IMR-90 (cell line): ENCODE data around the gene HOXD8. TPM values are rescaled to one million over a fixed set of nuclear protein-coding genes. Genes with fewer than 3 reads are reported as not detected.
A peak's percentile ranks its signal among the peaks of the same experiment; 100 is the strongest.

ENCODE experiments used
- ATAC-seq: fragments of 200-7000 bp; cut with Tn5 transposase; 2 replicates; pipeline ENCODE4 v1.9.1; 2020; ENCODE audit warnings: low read depth, mild to moderate bottlenecking, moderate library complexity
- BruUV-seq: library from RNA; stranded (reverse); fragments of 400-500 nt; replicated peaks from 2 replicates; lab custom pipeline; 2021; lab: Mats Ljungman, UMichigan
- CTCF ChIA-PET: fragments of 300-600 bp; formaldehyde crosslinking; extraction: SDS; loops from one replicate; lab custom pipeline; 2021; ENCODE audit warnings: antibody characterized with exemption; lab: Yijun Ruan, JAX
- POLR2A ChIA-PET: fragments of 300-600 bp; sonication (Branson Sonifier 250); formaldehyde crosslinking; loops from one replicate; lab custom pipeline; 2022; ENCODE audit warnings: antibody characterized with exemption; ENCODE audit not compliant: unreplicated experiment; lab: Charles Lee
- DNase-seq: peaks from one replicate; pipeline ENCODE4 v3.0.0; 2013
- H2AFZ ChIP-seq: replicated peaks from 2 replicates; pipeline ENCODE3; 2013; ENCODE audit warnings: low read length, mild to moderate bottlenecking; ENCODE audit not compliant: poor library complexity
- H2AK5ac ChIP-seq: 2 replicates; pipeline ENCODE4 v1.6.1; 2013; ENCODE audit warnings: low read depth, low read length, inconsistent platforms
- H2AK9ac ChIP-seq: replicated peaks from 2 replicates; pipeline ENCODE3; 2013; ENCODE audit warnings: mild to moderate bottlenecking, low read depth, low read length, moderate library complexity; ENCODE audit not compliant: poor library complexity
- H2BK120ac ChIP-seq: 2 replicates; pipeline ENCODE4 v1.6.1; 2013; ENCODE audit warnings: low read depth, low read length, inconsistent platforms
- H2BK15ac ChIP-seq: 3 replicates; pipeline ENCODE4 v1.6.1; 2013; ENCODE audit warnings: low read depth, low read length, inconsistent platforms
- H2BK20ac ChIP-seq: 2 replicates; pipeline ENCODE4 v1.6.1; 2013; ENCODE audit warnings: low read depth, mild to moderate bottlenecking, inconsistent platforms, low read length, moderate library complexity
- H2BK5ac ChIP-seq: 2 replicates; pipeline ENCODE4 v1.6.1; 2013; ENCODE audit warnings: mild to moderate bottlenecking, low read depth, low read length, inconsistent platforms; ENCODE audit not compliant: poor library complexity, severe bottlenecking
- H3K14ac ChIP-seq: replicated peaks from 2 replicates; pipeline ENCODE4 v1.6.1; 2013; ENCODE audit warnings: low read depth, low read length, inconsistent platforms
- H3K18ac ChIP-seq: 2 replicates; pipeline ENCODE4 v1.6.1; 2013; ENCODE audit warnings: low read depth, low read length, control low read depth
- H3K23ac ChIP-seq: 2 replicates; pipeline ENCODE4 v1.6.1; 2013; ENCODE audit warnings: low read depth, low read length, inconsistent platforms
- H3K27ac ChIP-seq: 2 replicates; pipeline ENCODE4 v1.5.1; 2013; ENCODE audit warnings: mild to moderate bottlenecking, control low read depth, low read length; ENCODE audit not compliant: insufficient read depth
- H3K27me3 ChIP-seq: 2 replicates; pipeline ENCODE4 v1.6.1; 2013; ENCODE audit warnings: low read length; ENCODE audit not compliant: control insufficient read depth, insufficient read depth
- H3K36me3 ChIP-seq: 2 replicates; pipeline ENCODE4 v1.6.1; 2013; ENCODE audit warnings: low read length, mixed read lengths; ENCODE audit not compliant: control insufficient read depth, insufficient read depth
- H3K4ac ChIP-seq: 2 replicates; pipeline ENCODE4 v1.6.1; 2013; ENCODE audit warnings: low read depth, low read length, inconsistent platforms
- H3K4me1 ChIP-seq: 2 replicates; pipeline ENCODE4 v1.6.1; 2013; ENCODE audit warnings: low read length, mixed read lengths; ENCODE audit not compliant: control insufficient read depth, insufficient read depth
- H3K4me2 ChIP-seq: 2 replicates; pipeline ENCODE4 v1.6.1; 2013; ENCODE audit warnings: low read depth, mild to moderate bottlenecking, control low read depth, low read length, moderate library complexity
- H3K4me3 ChIP-seq: 2 replicates; pipeline ENCODE4 v1.5.1; 2013; ENCODE audit warnings: low read depth, mild to moderate bottlenecking, control low read depth, low read length, moderate library complexity; ENCODE audit not compliant: insufficient read depth
- H3K56ac ChIP-seq: 2 replicates; pipeline ENCODE4 v1.6.1; 2013; ENCODE audit warnings: low read length, inconsistent platforms; ENCODE audit not compliant: insufficient read depth; ENCODE audit errors: extremely low read depth
- H3K79me1 ChIP-seq, 2 experiments: 2 replicates each; pipeline ENCODE4 v1.6.1; 2013; ENCODE audit warnings: low read length in 2 of 2, inconsistent platforms in 1 of 2, low read depth in 1 of 2
- H3K9ac ChIP-seq: 2 replicates; pipeline ENCODE4 v1.6.1; 2013; ENCODE audit warnings: low read depth, low read length, control low read depth
- H3K9me1 ChIP-seq: 2 replicates; pipeline ENCODE4 v1.6.1; 2013; ENCODE audit warnings: low read length, inconsistent platforms; ENCODE audit not compliant: insufficient read depth
- H3K9me3 ChIP-seq: 2 replicates; pipeline ENCODE4 v1.6.1; 2013; ENCODE audit warnings: low read length; ENCODE audit not compliant: control insufficient read depth, insufficient read depth
- H4K20me1 ChIP-seq: 2 replicates; pipeline ENCODE4 v1.6.1; 2013; ENCODE audit warnings: low read length, inconsistent platforms; ENCODE audit not compliant: insufficient read depth
- H4K5ac ChIP-seq: 2 replicates; pipeline ENCODE4 v1.6.1; 2013; ENCODE audit warnings: mild to moderate bottlenecking, low read depth, low read length, control low read depth
- H4K8ac ChIP-seq, 2 experiments: 2 replicates each; pipeline ENCODE4 v1.6.1; 2013; ENCODE audit warnings: low read depth in 2 of 2, low read length in 2 of 2, control low read depth in 1 of 2, inconsistent platforms in 1 of 2
- H4K91ac ChIP-seq: 2 replicates; pipeline ENCODE4 v1.6.1; 2013; ENCODE audit warnings: low read depth, low read length, inconsistent platforms; ENCODE audit not compliant: insufficient read depth
- CHD1 ChIP-seq: IDR thresholded peaks from 2 replicates; pipeline ENCODE4 v1.6.1; 2012; ENCODE audit warnings: low read depth, low read length, improper control_type of control experiment
- CTCF ChIP-seq: conservative IDR thresholded peaks from 2 replicates; pipeline ENCODE4 v1.5.1; 2012; ENCODE audit warnings: mild to moderate bottlenecking, low read depth, low read length, improper control_type of control experiment
- RCOR1 ChIP-seq: IDR thresholded peaks from 2 replicates; pipeline ENCODE4 v1.6.1; 2012; ENCODE audit warnings: mild to moderate bottlenecking, low read length, improper control_type of control experiment; ENCODE audit not compliant: insufficient replicate concordance
- WGBS, 2 experiments: methylation state at CpG; one replicate each; pipeline versions ENCODE4 v1.1.5 to v1.1.7; 2013; ENCODE audit warnings: missing lambda C conversion rate in 2 of 2; ENCODE audit not compliant: insufficient read length in 1 of 2; ENCODE audit errors: extremely low coverage in 2 of 2; 5-methylcytosine and 5-hydroxymethylcytosine counted together
- dilution Hi-C: fragments of 300-500 bp; cut with HindIII; formaldehyde crosslinking; loops from one replicate; pipeline ENCODE4 v1.14.3; 2018; ENCODE audit warnings: low sequenced_read_pairs; ENCODE audit not compliant: unreplicated experiment
- in situ Hi-C: fragments of 300-500 bp; cut with MboI; formaldehyde crosslinking; loops from 3 replicates; pipeline ENCODE4 v1.14.3; 2019; ENCODE audit warnings: low sequenced_read_pairs, inconsistent platforms, mixed read lengths
- intact Hi-C: fragments of 100-400 bp; cut with micrococcal nuclease; formaldehyde crosslinking; loops from 2 replicates; pipeline ENCODE4 v1.10.0; 2022
- polyA plus RNA-seq, 3 experiments: library from polyadenylated mRNA; depleted of rRNA; stranded (reverse); fragments of >200 nt; gene quantifications; 2 replicates each; pipeline ENCODE4 v1.2.3, GENCODE V29; 2012; ENCODE audit warnings: low replicate concordance in 1 of 3
- total RNA-seq: library from RNA; depleted of rRNA; stranded (reverse); fragments of >200 nt; gene quantifications from 2 replicates; pipeline ENCODE4 v1.2.3, GENCODE V29; 2012

HOXD8 gene
- total and polyA plus RNA-seq, 2 of the 4 experiments (the other 2 are of a cell fraction), result not detected

GRCh38 chr2:176160251-176160985 is 30.9 kb downstream of the HOXD8 start:
- no peak for DNase-seq
- Histone ChIP-seq H3K56ac (no peak overlapping the region), H3K9me3 (peaks cover 21% of the 10 kb centered on the region), H3K18ac (no peak overlapping the region), H3K4me1 (no peaks in the 10 kb centered on the region), H2AK5ac (no peak overlapping the region), H3K27me3 (peaks cover 96% of the 10 kb centered on the region), H4K20me1 (no peaks in the 10 kb centered on the region), H3K79me1 (no peaks in the 10 kb centered on the region), H3K14ac (no peak overlapping the region), H2BK15ac (no peak overlapping the region), H4K8ac (no peak overlapping the region), H2BK120ac (no peak overlapping the region), H3K27ac (no peak overlapping the region), H3K4ac (no peak overlapping the region), H2AFZ (peak overlapping the region; percentile 37), H3K9ac (no peak overlapping the region), H3K4me2 (no peak overlapping the region), H4K5ac (no peak overlapping the region), H3K36me3 (no peaks in the 10 kb centered on the region), H4K91ac (no peak overlapping the region), H2BK20ac (no peak overlapping the region), H3K4me3 (no peak overlapping the region), H2BK5ac (no peak overlapping the region), H2AK9ac (peak overlapping the region; percentile 12), H3K9me1 (no peaks in the 10 kb centered on the region), H3K23ac (no peak overlapping the region)
- WGBS, 2 experiments, result 4% methylated on average over 14 of the region's 50 CpGs; no CpG with 5 or more reads in 1 of the 2 experiments
- BruUV-seq, result no TSS peak
- CTCF ChIA-PET, result interaction anchor here (1.0 kb wide), 1 partner anchor 394 kb away, joined by 3 read pairs; no protein-coding TSS in a partner anchor
- intact Hi-C loops, result no loop called here
- no peak for ATAC-seq
- in situ Hi-C loops, result no loop called here
- dilution Hi-C loops, result no loop called here
- TF ChIP-seq RCOR1 (no peak), CTCF (no peak), CHD1 (no peak)
- POLR2A ChIA-PET, result no interaction called here
